ENCODE results near the gene AFF1. TPM values are rescaled to one million over a fixed set of nuclear protein-coding genes. Genes with fewer than 3 reads are reported as not detected.

The AFF1 gene
- total RNA-seq, 1 experiment from 2014 or later, result 93.4 TPM

GRCh38 chr4:87002682-87003043, 67.9 kb downstream of the AFF1 start:
- Mint-ChIP-seq H3K9me3 (no peaks in the 10 kb centered on the region), H3K27me3 (ENCODE audit: low read depth) (no peaks in the 10 kb centered on the region), H3K27ac (peak overlapping the region; percentile 89), H3K4me3 (no peak overlapping the region), H3K4me1 (peaks cover 86% of the 10 kb centered on the region), H3K36me3 (no peaks in the 10 kb centered on the region)
- ATAC-seq (no peak), DNase-seq (ENCODE audit: low spot score) (no peak)
- ChIA-PET POLR2A (no interaction called here), CTCF (no interaction called here)
- TF ChIP-seq ZBTB21 (CRISPR knock-in tag; IDR thresholded peaks at IDR 0.05; ENCODE audit: borderline replicate concordance), result no peak
- TF ChIP-seq ZNF121 (CRISPR knock-in tag; IDR thresholded peaks at IDR 0.05), result no peak
- TF ChIP-seq HMGXB4 (CRISPR knock-in tag; IDR thresholded peaks at IDR 0.05), result no peak
- TF ChIP-seq TEAD1 (CRISPR knock-in tag; IDR thresholded peaks at IDR 0.05), result no peak
- no peak for TF ChIP-seq SOX15 (CRISPR knock-in tag; IDR thresholded peaks at IDR 0.05)
- no peak for TF ChIP-seq FOXP1 (CRISPR knock-in tag; IDR thresholded peaks at IDR 0.05; ENCODE audit: borderline replicate concordance)
- TF ChIP-seq PRRX2 (CRISPR knock-in tag; IDR thresholded peaks at IDR 0.05), result no peak
- TF ChIP-seq FOXK1 (CRISPR knock-in tag; IDR thresholded peaks at IDR 0.05), result no peak
- TF ChIP-seq GABPB1 (CRISPR knock-in tag; IDR thresholded peaks at IDR 0.05), result no peak
- TF ChIP-seq SMAD3 (CRISPR knock-in tag; IDR thresholded peaks at IDR 0.05; ENCODE audit: borderline replicate concordance), result no peak
- no peak for TF ChIP-seq NR3C1 (CRISPR knock-in tag; conservative IDR thresholded peaks at IDR 0.05; ENCODE audit: low read depth)
- no peak for TF ChIP-seq ZNF671 (CRISPR knock-in tag; IDR thresholded peaks at IDR 0.05)
- no peak for TF ChIP-seq NFATC4 (CRISPR knock-in tag; IDR thresholded peaks at IDR 0.05)
- TF ChIP-seq IRF2 (CRISPR knock-in tag; IDR thresholded peaks at IDR 0.05; ENCODE audit: borderline replicate concordance, low read depth), result no peak
- no peak for TF ChIP-seq ATF2 (CRISPR knock-in tag; IDR thresholded peaks at IDR 0.05; ENCODE audit: borderline replicate concordance, low read depth)

DNA sequence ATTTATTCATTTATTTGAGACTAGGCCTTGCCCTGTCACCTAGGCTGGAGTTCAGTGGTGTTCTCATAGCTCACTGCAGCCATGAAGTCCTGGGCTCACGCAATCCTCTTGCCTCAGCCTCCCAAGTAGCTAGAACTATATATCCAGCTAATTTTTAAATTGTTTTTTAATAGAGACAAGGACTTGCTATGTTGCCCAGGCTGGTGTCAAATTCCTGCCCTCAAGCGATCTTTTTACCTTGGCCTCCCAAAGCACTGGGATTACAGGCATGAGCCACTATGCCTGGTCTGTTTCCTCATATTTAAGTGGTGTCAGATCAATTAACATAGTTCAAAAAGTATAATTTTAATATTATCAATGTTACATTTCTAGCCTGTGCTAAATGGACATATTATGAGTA, 68.5 kb downstream of the AFF1 start:
- TF ChIP-seq IRF2 (CRISPR knock-in tag; IDR thresholded peaks at IDR 0.05; ENCODE audit: borderline replicate concordance, low read depth), result no peak
- TF ChIP-seq RORB (CRISPR knock-in tag; IDR thresholded peaks at IDR 0.05), result no peak
- TF ChIP-seq ATF1 (CRISPR knock-in tag; IDR thresholded peaks at IDR 0.05), result no peak
- no peak for TF ChIP-seq ZNF281 (CRISPR knock-in tag; IDR thresholded peaks at IDR 0.05)
- H3K27ac Mint-ChIP-seq, result peak overlapping the region; percentile 89
- no peaks in the 10 kb centered on the region for H3K27me3 Mint-ChIP-seq (ENCODE audit: low read depth)
- ATAC-seq, result no peak
- H3K9me3 Mint-ChIP-seq, result no peaks in the 10 kb centered on the region
- H3K36me3 Mint-ChIP-seq, result no peaks in the 10 kb centered on the region
- DNase-seq (ENCODE audit: low spot score), result no peak
- H3K4me3 Mint-ChIP-seq, result no peak overlapping the region
- CTCF ChIA-PET, result no interaction called here
- peaks cover 84% of the 10 kb centered on the region for H3K4me1 Mint-ChIP-seq
- POLR2A ChIA-PET, result no interaction called here

GRCh38 chr4:87005369-87005689, 70.5 kb downstream of the AFF1 start:
- ChIA-PET CTCF (interaction anchor here (2.7 kb wide), 1 partner anchor 83 kb away, joined by 18 read pairs; no protein-coding TSS in a partner anchor), POLR2A (interaction anchor here (0.5 to 4.8 kb wide), 3 partner anchors 45 to 91 kb away, joined by 6 to 37 read pairs (median 14); partner anchors contain the start of gene AFF1)
- Mint-ChIP-seq H3K4me1 (peaks cover 82% of the 10 kb centered on the region), H3K9me3 (no peaks in the 10 kb centered on the region), H3K4me3 (peak overlapping the region; percentile 90), H3K27ac (peak overlapping the region; percentile 96), H3K36me3 (no peaks in the 10 kb centered on the region), H3K27me3 (ENCODE audit: low read depth) (no peaks in the 10 kb centered on the region)
- ATAC-seq, result no peak
- DNase-seq (ENCODE audit: low spot score), result no peak
- no peak for TF ChIP-seq NFATC4 (CRISPR knock-in tag; IDR thresholded peaks at IDR 0.05)
- no peak for TF ChIP-seq FOXP1 (CRISPR knock-in tag; IDR thresholded peaks at IDR 0.05; ENCODE audit: borderline replicate concordance)
- TF ChIP-seq, protein P1, sequence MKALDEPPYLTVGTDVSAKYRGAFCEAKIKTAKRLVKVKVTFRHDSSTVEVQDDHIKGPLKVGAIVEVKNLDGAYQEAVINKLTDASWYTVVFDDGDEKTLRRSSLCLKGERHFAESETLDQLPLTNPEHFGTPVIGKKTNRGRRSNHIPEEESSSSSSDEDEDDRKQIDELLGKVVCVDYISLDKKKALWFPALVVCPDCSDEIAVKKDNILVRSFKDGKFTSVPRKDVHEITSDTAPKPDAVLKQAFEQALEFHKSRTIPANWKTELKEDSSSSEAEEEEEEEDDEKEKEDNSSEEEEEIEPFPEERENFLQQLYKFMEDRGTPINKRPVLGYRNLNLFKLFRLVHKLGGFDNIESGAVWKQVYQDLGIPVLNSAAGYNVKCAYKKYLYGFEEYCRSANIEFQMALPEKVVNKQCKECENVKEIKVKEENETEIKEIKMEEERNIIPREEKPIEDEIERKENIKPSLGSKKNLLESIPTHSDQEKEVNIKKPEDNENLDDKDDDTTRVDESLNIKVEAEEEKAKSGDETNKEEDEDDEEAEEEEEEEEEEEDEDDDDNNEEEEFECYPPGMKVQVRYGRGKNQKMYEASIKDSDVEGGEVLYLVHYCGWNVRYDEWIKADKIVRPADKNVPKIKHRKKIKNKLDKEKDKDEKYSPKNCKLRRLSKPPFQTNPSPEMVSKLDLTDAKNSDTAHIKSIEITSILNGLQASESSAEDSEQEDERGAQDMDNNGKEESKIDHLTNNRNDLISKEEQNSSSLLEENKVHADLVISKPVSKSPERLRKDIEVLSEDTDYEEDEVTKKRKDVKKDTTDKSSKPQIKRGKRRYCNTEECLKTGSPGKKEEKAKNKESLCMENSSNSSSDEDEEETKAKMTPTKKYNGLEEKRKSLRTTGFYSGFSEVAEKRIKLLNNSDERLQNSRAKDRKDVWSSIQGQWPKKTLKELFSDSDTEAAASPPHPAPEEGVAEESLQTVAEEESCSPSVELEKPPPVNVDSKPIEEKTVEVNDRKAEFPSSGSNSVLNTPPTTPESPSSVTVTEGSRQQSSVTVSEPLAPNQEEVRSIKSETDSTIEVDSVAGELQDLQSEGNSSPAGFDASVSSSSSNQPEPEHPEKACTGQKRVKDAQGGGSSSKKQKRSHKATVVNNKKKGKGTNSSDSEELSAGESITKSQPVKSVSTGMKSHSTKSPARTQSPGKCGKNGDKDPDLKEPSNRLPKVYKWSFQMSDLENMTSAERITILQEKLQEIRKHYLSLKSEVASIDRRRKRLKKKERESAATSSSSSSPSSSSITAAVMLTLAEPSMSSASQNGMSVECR (CRISPR knock-in tag; IDR thresholded peaks at IDR 0.05; ENCODE audit: borderline replicate concordance), result no peak
- no peak for TF ChIP-seq ZNF396 (CRISPR knock-in tag; IDR thresholded peaks at IDR 0.05; ENCODE audit: borderline replicate concordance)

Measured in WTC11 (cell line).